HG03039 (cell line): ENCODE measurements around the gene SLC15A3.
A peak's percentile ranks its signal among the peaks of the same experiment; 100 is the strongest.
"Not testable (repeated sequence)": the region's sequence is repeated elsewhere in the genome, so short reads cannot be mapped to it uniquely, and the experiment has no call there.

Experiments used
- ATAC-seq: cut with Tn5 transposase; IDR thresholded peaks from one replicate; pipeline ENCODE4 v1.9.1; 2021; ENCODE audit warnings: mild to moderate bottlenecking, moderate library complexity; ENCODE audit not compliant: unreplicated experiment

SLC15A3 gene

DNA sequence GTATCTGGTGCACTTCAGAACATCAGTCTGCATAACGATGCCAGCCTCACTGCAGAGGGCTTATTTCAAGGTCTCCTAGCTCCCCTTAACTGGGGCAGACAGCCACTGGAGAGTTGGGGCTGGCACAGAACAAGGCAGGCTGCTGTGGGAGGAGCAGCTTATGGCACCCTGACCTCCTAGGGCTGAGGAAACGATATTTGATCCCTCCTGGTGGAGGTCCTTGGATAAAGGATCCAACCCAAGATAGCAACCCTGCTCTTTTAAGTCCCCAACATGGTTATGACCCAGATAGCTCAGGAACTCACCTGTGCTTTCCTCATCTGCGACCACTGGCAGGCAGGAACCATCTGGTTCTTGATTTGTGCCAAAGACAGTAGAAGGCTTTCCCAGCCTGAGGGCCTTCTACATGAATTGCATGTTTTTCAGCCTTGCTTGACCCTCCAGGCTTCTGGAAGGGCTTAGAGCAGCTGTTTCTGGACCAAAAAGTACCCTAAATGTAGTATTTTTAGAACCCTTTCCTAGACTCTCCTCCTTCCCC, 35.2 kb downstream of the SLC15A3 start:
- no peak for ATAC-seq

DNA sequence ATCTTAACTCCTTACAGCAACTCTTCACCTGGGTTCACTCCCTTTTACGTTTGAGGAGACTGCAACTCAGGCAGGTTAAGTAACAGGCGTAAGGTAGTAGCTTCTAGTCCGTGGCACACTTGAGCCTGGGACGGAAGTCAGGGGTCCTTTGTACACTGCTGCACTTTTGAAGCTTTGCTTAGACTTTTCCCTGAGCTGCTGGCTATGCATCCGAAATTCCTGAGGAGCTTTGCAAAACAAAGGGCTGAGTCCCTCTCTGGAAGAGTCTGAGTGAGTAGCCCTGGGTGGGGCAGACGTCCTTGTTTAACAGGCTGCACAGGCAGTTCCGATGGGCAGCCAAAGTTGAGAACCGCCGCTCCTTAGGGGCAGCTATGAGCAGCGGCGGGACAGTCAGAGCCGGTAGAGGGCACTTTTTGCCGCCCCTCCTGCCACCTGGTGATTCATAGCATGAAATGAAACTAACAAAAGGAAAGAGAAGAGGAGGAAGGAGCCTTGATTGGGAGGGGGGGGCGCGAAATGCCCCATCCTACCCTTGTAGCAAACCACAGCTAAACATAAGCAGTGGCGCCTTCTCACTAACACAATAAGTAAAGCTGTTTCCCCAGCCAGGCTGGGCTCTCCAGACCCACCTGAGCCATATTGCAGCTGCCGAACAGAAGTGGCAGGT, 36.6 kb downstream of the SLC15A3 start:
- ATAC-seq, result peak; percentile 38

DNA sequence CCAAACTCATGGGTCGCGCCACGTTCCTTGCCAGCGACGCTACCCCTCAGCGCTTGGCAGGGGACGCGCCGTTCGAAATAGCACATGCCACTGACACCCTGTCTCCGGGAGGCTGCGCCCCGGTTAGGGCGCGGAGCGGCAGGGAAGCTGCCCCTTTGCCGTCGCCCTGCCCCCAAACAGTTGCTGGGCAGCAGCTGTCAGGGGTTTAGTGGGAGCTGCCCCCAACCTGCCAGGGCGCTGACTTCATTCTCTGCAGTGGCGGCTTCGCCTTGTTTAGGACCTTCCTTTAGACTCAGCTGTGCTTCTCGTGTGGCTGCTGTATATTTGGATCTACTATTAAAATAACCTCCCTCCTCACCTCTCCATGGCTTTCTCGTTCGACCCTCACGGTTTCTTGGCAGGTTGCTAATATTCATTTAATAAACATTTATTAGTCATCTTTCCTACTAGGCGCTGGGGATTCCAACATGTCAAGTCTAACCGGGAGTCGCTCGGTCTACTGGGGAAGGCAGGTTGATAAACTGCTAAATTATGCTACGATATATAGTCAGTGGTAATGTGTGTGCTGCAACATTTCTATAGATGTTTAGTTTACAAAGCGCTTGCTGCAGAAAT, 37.2 kb downstream of the SLC15A3 start:
- no peak for ATAC-seq

DNA sequence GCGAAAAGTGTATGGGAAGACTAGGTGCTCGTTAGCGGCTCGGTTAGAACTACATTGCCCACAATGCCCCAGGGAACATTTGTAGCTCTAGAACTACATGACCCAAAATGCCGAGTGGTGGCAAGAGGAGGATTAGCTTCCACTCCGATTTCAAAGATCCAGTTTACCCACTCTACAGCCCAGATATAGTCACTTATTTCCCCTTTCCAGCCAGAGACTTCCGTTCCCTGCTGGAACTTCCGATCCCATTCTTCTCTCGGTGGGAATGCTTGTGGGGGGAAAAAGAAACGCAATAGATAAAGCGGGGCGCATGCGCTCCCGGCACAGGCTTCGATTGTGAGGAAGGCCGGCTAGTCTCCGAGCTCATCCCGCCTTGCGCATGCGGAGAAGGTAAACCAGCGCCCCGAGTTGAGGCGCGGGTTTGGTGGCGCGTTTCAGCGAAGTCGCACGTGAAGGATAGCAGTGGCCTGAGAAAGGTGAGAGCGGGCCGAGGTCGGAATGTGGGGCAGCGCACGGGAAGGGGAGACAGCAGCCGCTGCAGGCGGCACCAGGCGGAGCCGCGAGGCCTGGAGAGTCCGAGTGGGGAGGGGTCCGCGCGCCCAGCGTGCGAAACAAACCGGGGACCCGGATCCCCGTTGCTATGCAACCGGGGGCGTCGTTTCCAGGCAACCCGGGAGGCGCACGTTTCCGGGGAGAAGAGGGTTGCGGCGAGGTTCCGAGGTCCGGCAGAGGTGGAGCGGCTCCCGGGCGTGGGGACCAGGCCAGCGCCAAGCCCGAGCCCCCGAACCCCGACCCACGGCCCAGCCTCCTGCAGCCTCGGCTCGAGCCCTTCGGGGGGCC, 38.0 kb downstream of the SLC15A3 start, which contains the start of gene TMEM109:
TMEM109 (plus strand) TSS at position 366 of the 840 bp plus-strand sequence. CDS start 5,536 bp downstream, outside the sequence.
- ATAC-seq, result peak; percentile 38

DNA sequence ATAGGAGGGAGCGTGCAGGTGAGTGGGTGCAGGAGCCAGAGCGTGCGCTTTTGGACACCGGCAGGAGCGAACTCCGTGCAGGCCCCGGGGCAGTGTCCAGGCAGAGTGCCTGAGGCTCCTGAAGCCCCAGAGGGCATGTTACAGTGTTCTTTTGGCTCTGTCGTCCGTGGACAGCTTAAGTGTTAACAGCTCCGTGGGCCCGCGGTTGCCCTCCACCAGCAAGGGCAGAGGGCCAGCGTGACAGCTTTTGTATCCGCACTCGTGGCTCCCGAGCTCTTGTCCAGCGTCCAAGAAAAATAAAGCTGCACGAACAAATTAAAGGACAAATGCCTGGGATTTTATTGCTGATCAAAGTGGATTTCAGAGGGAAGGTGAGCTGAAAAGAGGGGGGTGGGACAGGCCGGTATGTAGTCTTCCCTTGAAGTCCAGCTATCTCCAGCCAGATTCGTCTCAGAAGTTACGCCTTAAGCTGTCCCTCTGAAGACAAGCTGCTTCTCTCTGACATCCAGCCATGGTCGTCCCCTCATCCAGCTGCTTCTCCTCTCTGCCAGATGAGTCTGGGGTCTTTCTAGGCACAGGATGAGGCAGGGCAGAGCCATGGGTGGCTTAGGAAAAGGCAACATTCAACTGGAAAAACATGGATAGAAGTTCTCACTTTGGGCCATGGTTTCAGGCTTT, 39.0 kb downstream of the SLC15A3 start:
- no peak for ATAC-seq

DNA sequence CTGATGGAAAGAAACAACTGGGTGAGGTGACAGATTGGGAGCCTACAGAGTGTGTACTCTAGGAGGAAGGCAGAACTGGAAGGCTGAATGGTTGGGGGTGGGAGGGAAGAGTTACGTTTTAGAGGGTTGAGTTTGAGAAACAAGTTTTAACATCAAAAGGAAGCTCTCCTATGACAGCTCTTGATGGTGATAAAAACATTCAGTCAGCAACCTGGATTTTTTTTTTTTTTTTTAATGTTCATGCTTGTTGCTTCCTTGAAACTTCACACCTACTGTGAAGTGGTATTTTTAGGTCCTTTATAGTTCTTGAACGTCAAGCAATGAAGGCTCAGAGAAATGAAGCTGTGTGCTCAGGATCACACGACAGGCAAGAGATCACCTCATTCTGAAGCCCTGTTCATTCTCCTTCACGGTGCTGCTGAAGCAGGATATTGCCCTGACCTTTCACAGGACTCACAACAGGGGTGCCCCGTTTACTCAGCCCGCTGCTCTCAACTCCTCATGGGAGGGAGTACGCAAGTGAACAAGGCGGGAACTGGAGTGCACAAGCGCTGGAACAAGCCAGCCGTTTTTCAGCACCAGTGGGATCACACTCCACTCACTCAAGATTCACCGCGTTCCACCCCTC, 39.6 kb downstream of the SLC15A3 start:
- no peak for ATAC-seq

DNA sequence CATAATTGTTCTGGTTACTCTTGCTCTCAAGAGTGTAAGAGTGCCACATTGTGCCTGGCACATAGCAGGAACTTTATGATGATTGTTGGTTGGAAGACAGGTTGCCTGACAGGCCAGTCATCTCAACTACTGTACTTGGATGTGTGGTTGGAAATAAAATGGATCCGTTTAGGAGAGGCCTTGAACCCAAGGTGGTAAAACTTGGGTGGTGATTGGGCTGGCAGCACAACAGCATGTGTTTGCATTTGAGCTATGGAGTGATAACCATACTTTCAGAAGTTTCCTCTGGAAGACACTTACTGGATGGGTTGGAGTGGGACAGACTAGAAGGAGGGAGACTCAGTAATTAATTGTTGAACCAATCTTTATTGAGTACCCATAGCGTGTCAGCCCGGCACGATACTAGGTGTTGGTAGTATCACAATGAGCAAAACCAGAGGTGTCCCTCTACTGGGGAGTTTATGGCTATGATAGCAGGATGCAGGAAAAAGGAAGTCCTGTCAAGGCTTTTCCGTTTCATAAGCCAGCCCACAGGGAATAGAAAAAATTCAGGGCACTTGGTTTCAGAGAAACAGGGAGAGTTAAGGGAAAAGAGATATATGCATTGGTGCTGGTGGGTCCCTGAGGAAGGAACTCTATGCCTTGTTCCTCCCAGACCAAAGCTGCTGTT, 41.1 kb downstream of the SLC15A3 start:
- no peak for ATAC-seq

DNA sequence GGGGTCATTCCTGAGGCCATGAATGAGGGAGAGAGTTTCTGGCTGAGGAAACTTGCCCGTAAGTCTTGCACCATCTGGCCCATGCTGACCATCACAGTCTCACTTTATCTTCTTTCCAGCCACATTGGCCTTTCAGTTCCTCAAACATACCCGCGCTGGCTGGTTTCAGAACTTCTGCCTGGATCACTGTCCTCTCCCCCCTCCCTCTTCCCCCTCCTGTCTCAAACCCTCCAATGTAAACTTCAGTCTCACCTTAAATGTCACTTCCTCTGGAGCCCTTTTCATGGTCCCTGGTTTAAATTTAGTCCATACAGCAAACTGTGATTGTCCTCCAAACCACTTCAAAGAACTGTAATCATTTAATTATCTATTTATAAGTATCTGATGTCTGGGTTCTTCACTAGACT, 41.7 kb downstream of the SLC15A3 start:
- no peak for ATAC-seq

DNA sequence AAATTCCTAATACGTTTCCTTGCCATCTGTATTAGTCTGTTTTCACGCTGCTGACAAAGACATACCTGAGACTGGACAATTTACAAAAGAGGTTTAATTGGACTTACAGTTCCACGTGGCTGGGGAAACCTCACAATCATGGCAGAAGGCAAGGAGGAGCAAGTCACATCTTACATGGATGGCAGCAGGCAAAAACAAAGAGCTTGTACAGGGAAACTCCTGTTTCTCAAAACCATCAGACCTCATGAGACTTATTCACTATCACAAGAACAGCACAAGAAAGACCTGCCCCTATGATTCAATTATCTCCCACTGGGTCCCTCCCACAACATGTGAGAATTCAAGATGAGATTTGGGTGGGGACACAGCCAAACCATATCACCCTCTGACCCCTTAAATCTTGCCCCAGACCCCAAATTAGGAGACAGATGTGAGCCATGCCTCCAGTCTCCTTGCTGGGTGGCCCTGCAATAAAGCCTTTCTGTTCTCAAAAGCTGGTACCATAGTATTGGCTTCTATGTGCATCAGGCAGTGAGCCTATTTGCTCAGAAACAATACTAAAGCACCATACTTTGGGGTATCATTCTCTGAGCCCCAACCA, 42.2 kb downstream of the SLC15A3 start:
- ATAC-seq, result not testable (repeated sequence)

DNA sequence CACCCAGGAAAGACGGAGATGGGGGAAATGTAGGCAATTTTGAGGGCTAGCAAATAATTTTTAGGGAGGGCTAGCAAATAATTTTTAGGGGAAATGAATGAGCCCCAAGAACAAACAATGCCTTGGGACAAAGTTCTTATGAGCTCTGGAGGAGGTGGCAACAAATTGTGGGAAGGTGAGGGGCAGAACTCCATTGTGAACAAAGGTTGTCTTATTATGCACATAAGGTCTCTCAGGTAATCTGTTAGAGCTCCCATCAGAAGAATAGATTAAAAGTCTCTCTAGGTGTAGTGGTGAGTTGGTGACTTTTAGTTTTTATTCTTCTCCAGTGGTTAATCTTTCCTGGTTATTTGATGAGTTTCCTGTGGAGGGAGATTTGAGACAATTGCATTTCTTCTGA, 43.2 kb downstream of the SLC15A3 start:
- ATAC-seq, result no peak

DNA sequence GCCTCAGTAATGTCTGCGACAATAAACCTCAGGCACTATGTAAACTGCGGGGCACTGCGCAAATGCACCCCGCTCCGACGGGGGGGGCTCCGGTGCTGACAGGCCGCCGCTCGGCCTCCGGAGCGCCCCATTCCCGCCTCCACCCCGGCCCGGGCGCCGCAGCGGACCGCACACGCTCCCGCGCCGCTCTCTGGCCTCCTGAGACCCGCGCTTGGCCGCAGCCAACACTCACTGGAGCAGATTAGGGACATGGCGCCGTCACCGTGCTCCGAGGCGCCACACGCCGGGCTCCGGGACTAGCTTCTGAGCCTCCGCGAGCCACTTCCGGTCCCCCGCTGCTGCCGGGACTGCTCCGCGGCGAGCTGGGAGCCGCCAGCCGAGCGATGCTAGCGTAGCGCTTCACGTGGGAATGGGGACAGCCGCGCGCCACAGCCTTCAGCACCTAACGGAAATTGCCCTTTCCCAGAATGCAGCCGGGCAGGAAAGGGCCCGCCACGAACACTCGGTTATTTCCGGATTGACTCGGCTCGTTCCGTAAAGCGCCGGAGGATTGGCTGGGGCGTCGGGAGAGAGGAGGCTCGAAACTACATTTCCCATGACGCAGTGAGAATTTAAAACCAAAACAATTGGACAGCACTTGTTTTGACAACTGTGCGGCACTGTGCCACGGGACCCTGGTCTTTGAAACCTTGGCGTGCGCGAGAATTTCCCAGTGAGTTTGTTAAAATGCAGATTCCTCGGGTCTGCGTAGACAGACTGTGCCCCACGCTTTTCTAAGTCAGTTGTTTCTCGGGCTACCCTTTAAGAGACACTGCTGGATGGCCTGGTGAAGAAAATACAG, 45.6 kb downstream of the SLC15A3 start, which contains the start of gene PRPF19:
PRPF19 (minus strand) TSS at position 454 of the 841 bp plus-strand sequence; CDS start at position 251, 203 bp downstream.
- ATAC-seq, result peak; percentile 60

DNA sequence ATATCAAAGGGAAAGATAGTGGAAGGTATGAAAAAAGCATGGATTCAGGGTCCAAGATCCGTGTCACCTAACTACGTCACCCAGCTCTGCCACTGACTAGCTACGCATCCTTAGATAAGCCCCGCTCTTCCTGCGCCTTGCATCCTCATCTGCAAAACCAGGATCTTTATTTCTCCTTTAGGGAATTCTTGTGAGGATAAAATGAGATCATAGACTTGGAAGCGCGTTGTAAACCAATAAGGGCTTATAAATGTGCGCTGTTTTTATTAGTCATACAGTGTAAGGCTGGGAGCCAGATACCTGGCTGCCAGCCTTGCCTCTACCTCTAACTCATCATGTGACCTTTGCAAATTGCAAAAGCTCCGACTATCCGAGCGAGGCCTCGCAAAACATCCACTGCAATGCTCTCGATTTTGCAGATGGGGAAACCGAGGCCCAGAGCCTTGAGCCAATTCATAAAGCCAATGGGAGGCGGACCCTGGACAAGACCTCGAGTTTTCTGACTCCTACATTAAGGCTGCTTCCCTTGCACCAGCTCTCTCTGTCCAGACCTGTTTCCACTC, 46.3 kb downstream of the SLC15A3 start:
- ATAC-seq, result no peak

DNA sequence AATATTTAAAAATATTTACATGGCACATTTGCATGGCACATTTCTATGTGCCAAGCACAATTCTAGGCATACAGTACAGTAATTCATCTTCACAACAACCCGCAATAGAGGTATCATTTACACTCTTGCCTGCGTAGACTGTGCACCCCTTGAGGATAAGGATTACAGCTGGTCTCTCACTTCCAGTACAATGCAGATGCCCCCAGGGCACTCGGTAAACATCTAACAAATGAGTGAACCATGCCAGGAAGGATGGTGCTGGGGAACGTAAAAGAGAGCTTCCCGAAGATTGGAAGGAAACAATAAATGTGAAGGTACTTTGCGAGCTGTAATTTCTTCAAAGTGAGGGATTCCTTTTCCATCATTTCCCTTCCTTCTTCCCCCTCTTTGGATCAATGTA, 46.9 kb downstream of the SLC15A3 start:
- ATAC-seq, result no peak

DNA sequence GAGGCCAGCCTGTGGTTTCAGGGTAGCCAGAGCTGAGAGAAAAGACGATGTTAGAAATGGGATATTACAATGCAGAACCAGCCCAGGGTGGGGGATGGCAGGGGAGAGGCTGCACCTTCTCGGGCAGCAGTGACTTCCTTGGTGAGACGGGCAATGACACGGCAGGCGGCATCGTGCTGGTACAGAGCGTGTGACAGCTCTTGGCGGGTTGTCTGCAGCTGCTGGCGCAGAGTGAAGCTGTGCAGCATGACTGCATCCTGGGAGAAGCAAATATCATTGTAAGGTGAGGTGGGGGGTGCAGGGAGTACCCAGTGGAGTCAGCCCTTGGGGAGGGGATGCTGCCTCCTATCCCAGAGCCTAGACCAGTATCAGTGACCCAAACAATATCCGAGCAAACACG, 49.4 kb downstream of the SLC15A3 start:
- ATAC-seq, result no peak

DNA sequence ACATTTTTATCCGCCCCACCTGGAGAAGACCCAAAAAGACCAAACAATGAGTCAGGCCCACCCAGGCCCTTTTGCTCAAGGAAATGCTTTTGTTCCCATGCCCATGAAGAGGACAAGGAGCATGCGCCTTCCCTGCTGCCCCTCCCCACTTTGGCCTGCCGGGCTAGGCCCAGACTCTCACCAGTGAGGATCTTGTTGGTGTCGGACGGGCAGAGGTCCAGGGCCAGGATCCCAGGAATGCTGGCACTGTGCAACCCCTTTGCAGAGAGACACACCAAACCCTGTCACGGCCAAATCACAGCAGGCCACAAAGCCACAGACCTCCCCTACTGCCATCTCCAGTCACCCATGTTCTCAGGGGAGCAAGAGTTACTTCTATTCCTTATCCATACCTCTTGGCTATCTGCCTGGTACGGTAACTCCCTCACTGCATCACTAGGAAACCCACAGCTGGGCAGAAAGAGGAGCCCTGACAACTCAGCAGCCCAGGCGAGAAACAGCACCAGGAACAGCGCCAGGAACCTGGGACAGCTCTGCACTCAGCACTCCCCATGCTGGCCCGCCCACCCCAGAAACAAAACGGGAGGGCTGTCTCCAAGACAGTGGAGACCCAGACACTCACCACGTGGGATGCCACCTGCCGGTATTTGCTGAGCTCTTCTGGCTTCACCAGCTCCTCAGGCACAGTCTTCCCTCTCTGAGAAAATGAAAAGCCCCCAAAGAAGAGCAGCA, 51.1 kb downstream of the SLC15A3 start:
- no peak for ATAC-seq

DNA sequence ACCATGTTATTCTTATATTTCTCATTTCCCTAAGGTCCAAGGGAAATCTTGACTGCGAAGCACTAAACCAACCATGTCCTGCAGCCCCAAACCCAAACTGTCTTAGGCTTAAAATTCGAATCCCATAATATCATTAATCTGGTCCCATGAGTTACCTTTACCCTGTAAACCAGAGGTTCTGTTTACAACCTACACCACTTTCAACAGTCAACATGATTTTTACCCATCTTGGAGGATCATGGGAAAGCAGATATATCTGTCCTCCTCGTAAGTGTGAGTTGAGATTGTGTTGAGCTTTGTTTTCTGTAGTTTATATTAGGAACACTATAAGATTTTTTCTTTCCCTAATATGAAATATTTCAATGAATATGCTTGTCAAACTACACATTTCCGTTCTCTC, 52.0 kb downstream of the SLC15A3 start:
- no peak for ATAC-seq
